Stimulated activated CD8-positive, alpha-beta memory T cell treated with anti-CD3 and anti-CD28 coated beads, Interleukin-4, amount 100 ng/mL, for 48 hours (primary cell): ENCODE results near the gene HACD2.

ENCODE experiments used
- DNase-seq: peaks from one replicate; pipeline ENCODE4 v3.0.0-alpha.2; 2020

The HACD2 gene

DNA sequence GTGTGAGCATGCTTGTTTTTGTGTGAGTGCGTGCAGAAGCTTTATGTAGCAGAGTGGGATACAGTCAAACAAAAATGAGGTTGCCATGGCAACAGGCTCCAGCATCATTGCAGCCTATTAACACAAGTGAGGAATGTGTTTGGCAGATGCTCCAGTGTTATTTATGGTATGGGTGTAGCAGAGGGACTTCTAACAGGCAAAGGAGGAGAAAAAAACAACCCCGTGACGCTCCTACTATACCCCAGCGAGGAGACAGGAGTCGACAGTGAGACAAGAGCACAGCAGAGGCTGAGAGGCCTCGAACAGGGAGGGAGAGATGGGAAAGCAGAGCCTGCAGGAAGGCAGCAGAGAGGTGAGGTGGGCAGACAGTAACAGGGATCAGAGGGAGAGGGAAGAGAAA lies 140.8 kb downstream of the HACD2 start:
- DNase-seq = no peak

GRCh38 chr3:123442908-123443307 lies 141.9 kb downstream of the HACD2 start:
- no peak for DNase-seq

- no peak for DNase-seq
Observed at GRCh38 chr3:123442125-123442524, 142.7 kb downstream of the HACD2 start.
